Stimulated activated CD8-positive, alpha-beta memory T cell treated with anti-CD3 and anti-CD28 coated beads, Interleukin-15, amount 100 ng/mL, for 1 hour (primary cell): ENCODE measurements around the gene WFDC13.
"Not testable (repeated sequence)": the region's sequence is repeated elsewhere in the genome, so short reads cannot be mapped to it uniquely, and the experiment has no call there.

ENCODE experiments used
- DNase-seq: peaks from one replicate; pipeline ENCODE4 v3.0.0-alpha.2; 2020; ENCODE audit warnings: low read depth

WFDC13 gene, protein sequence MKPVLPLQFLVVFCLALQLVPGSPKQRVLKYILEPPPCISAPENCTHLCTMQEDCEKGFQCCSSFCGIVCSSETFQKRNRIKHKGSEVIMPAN

DNA sequence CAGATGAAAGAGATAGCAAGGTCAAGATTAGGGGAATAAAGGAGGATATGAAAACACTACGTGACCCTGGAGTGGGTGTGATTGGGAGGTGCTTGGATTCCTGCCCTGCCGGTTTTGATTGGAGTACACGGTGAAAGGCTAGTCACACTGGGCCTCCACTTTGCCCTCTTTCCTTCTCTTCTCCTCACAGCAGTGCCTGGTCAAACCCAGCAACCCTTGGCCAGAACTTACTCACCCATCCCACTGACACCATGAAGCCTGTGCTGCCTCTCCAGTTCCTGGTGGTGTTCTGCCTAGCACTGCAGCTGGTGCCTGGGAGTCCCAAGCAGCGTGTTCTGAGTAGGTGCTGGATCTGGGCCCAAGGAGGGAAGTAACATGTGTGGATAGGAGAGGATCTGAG lies at the start of gene WFDC13:
TSS of gene WFDC13 (plus strand) at position 166 of the 400 bp plus-strand sequence. CDS start at position 252, 86 bp downstream.
- no peak for DNase-seq

- not testable (repeated sequence) for DNase-seq
Observed at GRCh38 chr20:45657038-45657437, 44.8 kb upstream of the WFDC13 start.

DNA sequence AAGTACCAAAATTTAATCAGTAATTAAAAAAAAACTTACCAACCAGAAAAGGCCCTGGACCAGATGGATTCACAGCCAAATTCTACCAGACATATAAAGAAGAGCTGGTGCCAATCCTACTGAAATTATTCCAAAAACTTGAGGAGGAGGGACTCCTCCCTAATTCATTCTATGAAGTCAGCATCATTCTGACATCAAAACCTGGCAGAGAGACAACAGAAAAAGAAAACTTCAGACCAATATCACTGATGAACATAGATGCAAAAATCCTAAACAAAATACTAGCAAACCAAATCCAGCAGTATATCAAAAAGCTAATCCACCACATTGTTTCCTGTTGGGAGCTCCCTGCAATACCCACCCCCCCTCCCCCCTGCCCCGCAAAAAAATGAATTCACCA lies 31.7 kb upstream of the WFDC13 start, which contains the start of gene WFDC11:
TSS of gene WFDC11 (minus strand) at position 101 of the 400 bp plus-strand sequence. CDS start 19,639 bp downstream, outside the sequence.
- no peak for DNase-seq

GRCh38 chr20:45672765-45673164 lies 29.1 kb upstream of the WFDC13 start:
- no peak for DNase-seq

DNA sequence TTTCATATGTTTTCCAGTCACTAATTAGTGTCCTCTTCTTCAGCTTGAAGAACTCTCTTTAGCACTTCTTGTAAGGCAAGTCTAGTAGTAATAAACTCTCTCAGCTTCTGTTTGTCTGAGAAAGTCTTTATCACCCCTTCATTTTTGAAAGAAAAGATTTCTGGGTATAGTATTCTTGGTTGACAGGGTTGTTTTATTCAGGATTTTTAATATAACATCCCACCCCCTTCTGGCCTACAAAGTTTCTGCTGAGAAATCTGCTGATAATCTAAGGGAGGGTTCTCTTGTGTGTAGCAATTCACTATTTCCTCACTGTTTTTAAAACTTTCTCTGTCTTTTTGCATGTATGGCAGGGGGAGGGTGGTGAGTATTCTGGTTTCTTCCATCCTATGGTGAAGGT lies 22.2 kb upstream of the WFDC13 start:
- no peak for DNase-seq

GRCh38 chr20:45685896-45686295 lies 15.9 kb upstream of the WFDC13 start:
- DNase-seq, result no peak

DNA sequence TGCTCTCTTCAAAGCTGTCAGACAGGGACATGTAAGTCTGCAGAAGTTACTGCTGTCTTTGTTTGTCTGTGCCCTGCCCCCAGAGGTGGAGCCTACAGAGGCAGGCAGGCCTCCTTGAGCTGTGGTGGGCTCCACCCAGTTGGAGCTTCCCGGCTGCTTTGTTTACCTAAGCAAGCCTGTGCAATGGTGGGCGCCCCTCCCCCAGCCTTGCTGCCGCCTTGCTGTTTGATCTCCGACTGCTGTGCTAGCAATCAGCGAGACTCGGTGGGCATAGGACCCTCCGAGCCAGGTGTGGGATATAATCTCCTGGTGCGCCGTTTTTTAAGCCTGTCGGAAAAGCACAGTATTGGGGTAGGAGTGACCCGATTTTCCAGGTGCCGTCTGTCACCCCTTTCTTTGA lies 8.5 kb upstream of the WFDC13 start:
- DNase-seq, result not testable (repeated sequence)

GRCh38 chr20:45695496-45695895 lies 6.3 kb upstream of the WFDC13 start:
- DNase-seq, result no peak

DNA sequence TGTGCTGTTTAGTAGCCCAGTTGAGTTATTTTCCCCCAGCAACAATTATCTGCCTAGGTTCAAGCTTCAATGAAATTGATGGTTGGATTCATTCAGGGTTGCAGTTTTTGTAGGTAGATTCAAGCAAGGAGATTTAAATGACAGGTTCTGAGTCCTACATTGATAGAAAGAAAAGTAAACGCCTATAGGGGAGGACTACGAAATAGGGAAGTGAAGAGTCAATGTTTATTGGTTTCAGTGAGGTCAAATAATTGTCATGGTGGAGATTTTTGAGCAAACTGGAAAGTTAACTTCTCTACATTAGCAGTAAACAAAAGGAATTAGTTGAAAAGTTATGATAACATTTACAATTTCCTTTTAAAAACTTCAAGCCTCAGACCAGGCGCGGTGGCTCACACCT lies 734 bp upstream of the WFDC13 start:
- DNase-seq, result no peak

- no peak for DNase-seq
Observed at GRCh38 chr20:45704969-45705637, 3.3 kb downstream of the WFDC13 start, which contains the start of gene WFDC10B. WFDC10B (minus strand) TSS chr20:45705019; CDS start chr20:45685992, 19,027 bp downstream.

- not testable (repeated sequence) for DNase-seq
Observed at GRCh38 chr20:45716141-45716688, 14.4 kb downstream of the WFDC13 start.

- no peak for DNase-seq
Observed at GRCh38 chr20:45722047-45722446, 20.2 kb downstream of the WFDC13 start, which contains the start of gene SPINT4. SPINT4 (plus strand) TSS chr20:45722347; CDS start chr20:45722368, 21 bp downstream.

DNA sequence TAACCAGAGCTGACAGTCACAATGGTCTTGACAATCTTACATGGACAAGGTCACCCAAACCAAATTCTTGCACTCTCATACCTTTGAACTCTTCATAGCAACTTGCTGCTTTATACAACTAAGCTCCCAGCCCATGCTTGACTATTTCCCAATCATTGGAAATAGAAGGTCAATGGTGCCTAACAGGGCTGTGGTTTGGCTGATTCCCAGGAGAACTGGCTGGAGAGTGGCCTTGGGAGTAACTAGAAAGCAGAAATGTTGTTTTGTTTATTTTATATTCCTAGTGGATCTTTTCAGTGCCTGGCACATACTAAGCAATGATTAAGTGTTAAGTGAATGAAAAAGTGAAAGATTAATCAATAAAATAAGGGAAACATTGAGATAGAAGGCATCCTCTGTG lies 23.3 kb downstream of the WFDC13 start:
- no peak for DNase-seq

DNA sequence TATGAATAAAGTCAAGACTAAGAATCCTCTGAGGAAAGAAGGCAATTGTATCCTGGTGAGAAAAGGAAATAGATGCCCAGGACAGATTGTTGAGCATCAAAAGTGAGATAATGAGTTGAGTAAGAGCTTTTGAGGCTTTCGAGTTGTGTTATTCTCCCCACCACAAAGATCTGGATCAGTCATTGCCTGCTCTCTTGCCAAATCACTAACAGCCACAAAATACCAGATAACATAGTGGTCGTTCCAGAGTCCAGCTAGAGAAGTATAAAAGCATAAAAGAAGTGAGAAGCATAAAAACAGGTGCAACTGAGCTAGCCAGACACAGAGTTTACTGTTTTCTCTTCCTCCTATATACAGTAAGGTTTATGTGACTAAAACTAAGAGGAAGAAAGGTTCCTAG lies 25.2 kb downstream of the WFDC13 start:
- DNase-seq, result no peak

DNA sequence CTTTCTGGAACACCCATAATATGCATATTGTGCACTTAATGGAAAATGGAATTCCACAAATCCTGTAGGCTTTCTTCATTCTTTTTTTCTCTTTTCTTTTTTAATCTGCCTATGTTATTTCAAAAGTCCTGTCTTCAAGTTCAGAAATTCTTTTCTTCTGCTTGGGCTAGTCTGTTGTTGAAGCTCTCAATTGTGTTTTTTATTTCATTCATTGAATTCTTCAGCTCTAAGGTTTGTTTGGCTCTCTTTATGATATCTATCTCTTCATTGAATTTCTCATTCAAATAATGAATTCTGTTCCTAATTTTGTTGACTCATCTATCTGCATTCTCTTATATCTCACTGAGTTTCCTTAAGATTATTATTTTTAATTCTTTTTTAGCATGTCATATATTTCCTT lies 30.4 kb downstream of the WFDC13 start:
- DNase-seq, result no peak

- no peak for DNase-seq
Observed at GRCh38 chr20:45735552-45735951, 33.7 kb downstream of the WFDC13 start.

DNA sequence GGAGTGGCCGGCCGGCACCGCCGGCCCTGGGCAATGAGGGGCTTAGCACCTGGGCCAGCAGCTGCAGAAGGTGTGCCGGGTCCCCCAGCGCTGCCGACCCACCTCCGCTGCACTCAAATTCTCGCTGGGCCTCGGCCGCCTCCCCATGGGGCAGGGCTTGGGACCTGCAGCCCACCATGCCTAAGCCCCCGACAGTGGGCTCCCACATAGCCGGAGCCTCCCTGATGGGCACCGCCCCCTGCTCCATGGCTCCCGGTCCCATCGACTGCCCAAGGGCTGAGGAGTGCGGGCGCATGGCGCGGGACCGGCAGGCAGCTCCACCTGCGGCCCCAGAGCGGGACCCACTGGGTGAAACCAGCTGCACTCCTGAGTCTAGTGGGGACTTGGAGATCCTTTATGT lies 34.1 kb downstream of the WFDC13 start:
- no peak for DNase-seq

DNA sequence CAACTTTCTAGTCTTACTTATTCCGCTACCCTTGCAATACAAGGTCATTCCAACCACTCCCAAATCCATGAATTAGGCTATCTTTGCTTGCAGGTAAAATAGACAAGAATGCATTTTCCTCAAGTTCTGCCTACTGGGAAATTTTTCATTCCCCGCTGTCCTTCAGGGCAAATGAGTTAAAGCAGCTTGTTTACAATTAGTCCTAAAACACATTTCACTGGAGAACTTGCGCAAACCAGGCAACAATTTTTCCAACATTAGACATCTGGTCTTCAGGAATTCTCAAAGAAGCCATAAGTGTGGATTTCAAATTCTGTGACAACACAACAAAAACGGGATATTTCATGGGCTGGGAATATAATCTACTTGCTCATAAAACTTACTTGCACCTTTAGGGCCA lies 40.8 kb downstream of the WFDC13 start:
- no peak for DNase-seq

- no peak for DNase-seq
Observed at GRCh38 chr20:45745015-45745414, 43.2 kb downstream of the WFDC13 start.

DNA sequence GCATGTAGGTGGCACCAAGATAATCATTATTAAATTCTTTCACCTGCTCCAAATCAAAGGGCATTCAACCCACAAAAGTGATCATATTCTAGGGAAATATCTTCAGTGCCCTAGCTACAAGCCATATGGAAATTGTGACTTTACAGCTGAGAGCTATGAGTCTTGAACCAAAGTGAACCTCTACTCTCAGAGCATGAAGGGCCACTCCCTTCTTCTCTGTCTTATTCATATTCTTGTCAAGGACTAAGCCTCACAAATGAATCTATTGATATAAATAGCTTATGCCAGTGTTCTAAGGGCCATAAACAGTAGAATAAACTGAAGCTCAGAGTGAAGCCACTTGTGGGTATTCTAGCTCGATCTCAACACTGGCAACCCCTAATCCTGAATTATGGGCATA lies 49.9 kb downstream of the WFDC13 start:
- DNase-seq, result no peak

DNA sequence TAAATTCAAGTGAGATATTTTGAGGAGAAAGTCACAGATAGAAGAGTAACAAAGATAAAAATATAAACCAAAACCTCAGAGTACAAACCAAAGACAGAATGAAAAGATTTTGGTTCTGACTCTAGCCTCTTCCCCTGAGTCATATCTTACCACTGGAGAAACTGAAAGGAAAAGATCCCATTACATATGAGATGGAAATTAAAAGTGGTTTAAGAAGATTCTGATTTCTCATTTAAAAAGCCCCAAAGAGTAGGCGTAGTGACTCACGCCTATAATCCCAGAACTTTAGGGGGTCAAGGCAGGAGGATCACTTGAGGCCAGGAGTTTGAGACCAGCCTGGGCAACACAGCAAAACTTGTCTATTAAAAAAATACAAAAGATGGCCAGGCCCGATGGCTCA lies 50.9 kb downstream of the WFDC13 start:
- no peak for DNase-seq

DNA sequence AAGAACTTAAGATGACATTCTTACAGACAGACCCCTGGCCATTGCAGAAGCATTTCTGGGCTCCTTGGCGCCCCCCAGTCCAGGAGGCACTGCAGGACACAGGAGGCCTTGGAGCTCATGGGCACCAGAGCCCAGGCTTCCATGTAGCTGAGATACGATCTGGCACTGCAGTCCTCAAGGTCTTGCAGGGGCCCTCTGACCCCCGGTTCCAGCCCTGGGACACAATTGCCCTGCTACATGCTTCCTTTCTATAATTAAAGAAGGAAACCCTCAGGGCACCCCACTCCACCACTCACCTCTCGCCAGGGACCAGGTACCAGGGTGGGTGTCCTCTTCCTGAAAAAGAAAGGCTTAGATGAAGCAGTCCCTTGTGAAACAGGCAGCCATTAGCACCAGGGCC lies 56.3 kb downstream of the WFDC13 start:
- DNase-seq, result no peak
